Endothelial cell of umbilical vein (primary cell): ENCODE measurements around the gene GHITM. TPM values are rescaled to one million over a fixed set of nuclear protein-coding genes. Genes with fewer than 3 reads are reported as not detected.

Experiments
- BruUV-seq: library from RNA; stranded (reverse); fragments of 400-500 nt; replicated peaks from 2 replicates; lab custom pipeline; 2021; lab: Mats Ljungman, UMichigan
- CTCF ChIA-PET: fragments of 300-600, 350-600 bp; sonication (Branson Sonifier 250); formaldehyde crosslinking; loops from one replicate; lab custom pipeline; 2021; ENCODE audit warnings: antibody characterized with exemption, inconsistent platforms; lab: Charles Lee
- POLR2A ChIA-PET: fragments of 300-600, 350-600 bp; sonication (Branson Sonifier 250); formaldehyde crosslinking; loops from one replicate; lab custom pipeline; 2021; ENCODE audit warnings: antibody characterized with exemption, inconsistent platforms; lab: Charles Lee
- DNase-seq: peaks from one replicate; pipeline ENCODE4 v3.0.0-alpha.2; 2011; ENCODE audit warnings: low read depth, low spot score
- FAIRE-seq: peaks from 2 replicates; lab custom pipeline; 2011; peaks lifted over from hg19 to GRCh38; lab: Jason Lieb, UNC
- H2AFZ ChIP-seq: 2 replicates; pipeline ENCODE4 v1.6.0; 2012; ENCODE audit warnings: low read depth, low read length, control low read depth, inconsistent platforms
- H3K27ac ChIP-seq: 2 replicates; pipeline ENCODE4 v1.5.1; 2011; ENCODE audit warnings: low read depth, mild to moderate bottlenecking, control low read depth, low read length, moderate library complexity; ENCODE audit not compliant: insufficient read depth
- H3K27me3 ChIP-seq, 2 experiments: 2 replicates each; pipeline versions ENCODE4 v1.6.0 to v1.6.1; 2011; ENCODE audit warnings: low read length in 2 of 2, mixed read lengths in 1 of 2; ENCODE audit not compliant: control insufficient read depth in 2 of 2, insufficient read depth in 2 of 2
- H3K36me3 ChIP-seq, 2 experiments: 2 replicates in 1 of 2; 3 replicates in 1 of 2; pipeline ENCODE4 v1.5.1; 2011; ENCODE audit warnings: low read length in 2 of 2, mild to moderate bottlenecking in 1 of 2, moderate library complexity in 1 of 2; ENCODE audit not compliant: control insufficient read depth in 2 of 2, insufficient read depth in 2 of 2; ENCODE audit errors: extremely low read depth in 1 of 2
- H3K4me1 ChIP-seq: 3 replicates; pipeline ENCODE4 v1.5.1; 2011; ENCODE audit warnings: mild to moderate bottlenecking, low read length; ENCODE audit not compliant: control insufficient read depth, insufficient read depth; ENCODE audit errors: extremely low read depth
- H3K4me2 ChIP-seq: 2 replicates; pipeline ENCODE4 v1.6.1; 2011; ENCODE audit warnings: low read length, control low read depth, mixed read lengths; ENCODE audit not compliant: insufficient read depth
- H3K4me3 ChIP-seq, 3 experiments: fragments of 200-600 bp in 1 of 3; sonication (generic), shearing (Covaris generic) in 1 of 3; replicated peaks in 1 of 3; 2 replicates each; pipeline ENCODE4 v1.5.1; 2011 to 2016; ENCODE audit warnings: control low read depth in 3 of 3, low read length in 3 of 3, mild to moderate bottlenecking in 2 of 3, inconsistent platforms in 1 of 3, low read depth in 1 of 3, moderate library complexity in 1 of 3; ENCODE audit not compliant: insufficient read depth in 1 of 3
- H3K79me2 ChIP-seq: 2 replicates; pipeline ENCODE4 v1.6.0; 2012; ENCODE audit warnings: low read length, inconsistent platforms; ENCODE audit not compliant: control insufficient read depth, insufficient read depth
- H3K9ac ChIP-seq: replicated peaks from 2 replicates; pipeline ENCODE3; 2011; ENCODE audit warnings: low read length, control low read depth; ENCODE audit not compliant: insufficient read depth; ENCODE audit errors: extremely low read depth
- H3K9me1 ChIP-seq: replicated peaks from 3 replicates; pipeline ENCODE4 v1.6.0; 2011; ENCODE audit warnings: mild to moderate bottlenecking, low read length; ENCODE audit not compliant: control insufficient read depth, insufficient read depth; ENCODE audit errors: extremely low read depth
- H3K9me3 ChIP-seq: replicated peaks from 2 replicates; pipeline ENCODE4 v1.5.1; 2012; ENCODE audit warnings: low read length, inconsistent platforms; ENCODE audit not compliant: control insufficient read depth, insufficient read depth
- H4K20me1 ChIP-seq: replicated peaks from 2 replicates; pipeline ENCODE3; 2011; ENCODE audit warnings: mild to moderate bottlenecking, low read length; ENCODE audit not compliant: control insufficient read depth, insufficient read depth; ENCODE audit errors: extremely low read depth
- EZH2 ChIP-seq: IDR thresholded peaks from 2 replicates; pipeline ENCODE4 v1.6.1; 2012; ENCODE audit warnings: borderline replicate concordance, low read depth, mild to moderate bottlenecking, moderate library complexity, low read length, inconsistent platforms; ENCODE audit not compliant: severe bottlenecking
- FOS ChIP-seq: IDR thresholded peaks from 2 replicates; pipeline ENCODE4 v1.6.1; 2011; ENCODE audit warnings: mild to moderate bottlenecking, low read length, moderate library complexity, borderline replicate concordance; ENCODE audit not compliant: insufficient read depth
- GATA2 ChIP-seq: IDR thresholded peaks from 2 replicates; pipeline ENCODE4 v1.7.0; 2011; ENCODE audit warnings: low read depth, mild to moderate bottlenecking, moderate library complexity, mixed read lengths, low read length; ENCODE audit not compliant: insufficient read length, insufficient read depth
- JUN ChIP-seq: IDR thresholded peaks from 2 replicates; pipeline ENCODE4 v1.6.1; 2011; ENCODE audit warnings: borderline replicate concordance, low read depth; ENCODE audit not compliant: insufficient read length, insufficient read depth
- MYC ChIP-seq: IDR thresholded peaks from one replicate; pipeline ENCODE4 v1.6.1; 2011; ENCODE audit warnings: mild to moderate bottlenecking, low read depth, low read length
- POLR2A ChIP-seq: IDR thresholded peaks from 2 replicates; pipeline ENCODE4 v1.6.1; 2012; ENCODE audit warnings: low read depth, mild to moderate bottlenecking, control low read depth, low read length
- POLR2AphosphoS5 ChIP-seq: IDR thresholded peaks from 2 replicates; pipeline ENCODE4 v1.6.1; 2012; ENCODE audit warnings: low read depth, mild to moderate bottlenecking, control low read depth, low read length, moderate library complexity; ENCODE audit not compliant: insufficient read depth
- dilution Hi-C: fragments of 300-500 bp; cut with MboI; formaldehyde crosslinking; loops from one replicate; pipeline ENCODE4 v1.15.0; 2019; ENCODE audit warnings: low sequenced_read_pairs; ENCODE audit not compliant: extremely low pct_ligation_motif_present
- intact Hi-C: fragments of 100-400 bp; cut with micrococcal nuclease; formaldehyde crosslinking; loops from one replicate; pipeline ENCODE4 v1.10.0; 2022
- polyA plus RNA-seq, 4 experiments: library from polyadenylated mRNA; depleted of rRNA in 3 of 4; stranded (reverse) in 3 of 4; unstranded in 1 of 4; fragments of >200 nt; gene quantifications; 2 replicates each; pipeline versions ENCODE4 v1.2.1 to v1.2.3, GENCODE V29; 2011 to 2012; ENCODE audit warnings: missing spikeins in 1 of 4
- total RNA-seq: library from RNA; stranded (reverse); gene quantifications from 2 replicates; pipeline ENCODE4 v1.2.3, GENCODE V29; 2021
- TF ChIP-seq, protein P1 (sequence below): IDR thresholded peaks from 2 replicates; pipeline ENCODE4 v1.6.1; 2011; ENCODE audit not compliant: insufficient read depth, insufficient read length
- TF ChIP-seq, protein P2 (sequence below), 2 donors: IDR thresholded peaks; 1 replicate in 1 of 2; 2 replicates in 1 of 2; pipeline ENCODE4 v1.5.1; 2011; ENCODE audit warnings: low read length in 2 of 2, mild to moderate bottlenecking in 2 of 2, moderate library complexity in 2 of 2, control low read depth in 1 of 2, inconsistent platforms in 1 of 2, low read depth in 1 of 2; ENCODE audit not compliant: insufficient read depth in 1 of 2; ENCODE audit errors: extremely low read depth in 1 of 2

Gene GHITM
- total and polyA plus RNA-seq, 2 donors (not counting 3 experiments of a cell fraction or from before 2014, with no cell fraction given): 113 to 122 TPM

DNA sequence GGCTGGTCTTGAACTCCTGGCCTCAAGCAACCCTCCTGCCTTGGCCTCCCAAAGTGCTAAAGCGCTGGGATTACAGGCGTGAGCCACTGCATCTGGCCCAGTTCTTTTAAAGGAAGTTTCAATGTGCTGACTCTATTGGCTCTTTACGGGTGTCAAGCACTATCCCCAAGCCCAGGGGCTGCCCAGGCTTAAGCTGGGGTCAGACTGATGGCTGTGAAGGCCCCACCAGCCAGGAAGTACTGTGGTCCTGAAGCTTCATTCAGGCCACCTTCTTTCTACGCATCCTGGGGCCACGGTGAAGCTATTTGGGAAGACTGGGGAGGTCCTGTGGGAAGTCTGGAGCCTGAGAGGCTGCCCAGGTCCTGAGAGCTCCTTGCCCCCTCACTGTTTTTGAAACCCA is 42.3 kb downstream of the GHITM start:
- POLR2A ChIA-PET: no interaction called here
- H3K4me3 ChIP-seq: no peak overlapping the region
- intact Hi-C loops: no loop called here
- FAIRE-seq (no peak), DNase-seq (no peak)
- H4K20me1 ChIP-seq: no peaks in the 10 kb centered on the region
- dilution Hi-C loops: no loop called here
- no peak overlapping the region for H3K27ac ChIP-seq
- no peak overlapping the region for H3K4me2 ChIP-seq
- H3K9me1 ChIP-seq: no peaks in the 10 kb centered on the region
- no peaks in the 10 kb centered on the region for H3K9me3 ChIP-seq
- H2AFZ ChIP-seq: no peak overlapping the region
- H3K9ac ChIP-seq: no peak overlapping the region
- no TSS peak for BruUV-seq
- no peaks in the 10 kb centered on the region for H3K79me2 ChIP-seq
- TF ChIP-seq MYC: no peak
- TF ChIP-seq, protein P1, sequence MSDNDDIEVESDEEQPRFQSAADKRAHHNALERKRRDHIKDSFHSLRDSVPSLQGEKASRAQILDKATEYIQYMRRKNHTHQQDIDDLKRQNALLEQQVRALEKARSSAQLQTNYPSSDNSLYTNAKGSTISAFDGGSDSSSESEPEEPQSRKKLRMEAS: no peak
- no peak for TF ChIP-seq GATA2
- no peak for TF ChIP-seq JUN
- no peak for TF ChIP-seq POLR2A
- no peak for TF ChIP-seq POLR2AphosphoS5
- no peak for TF ChIP-seq EZH2
- TF ChIP-seq, protein P2, sequence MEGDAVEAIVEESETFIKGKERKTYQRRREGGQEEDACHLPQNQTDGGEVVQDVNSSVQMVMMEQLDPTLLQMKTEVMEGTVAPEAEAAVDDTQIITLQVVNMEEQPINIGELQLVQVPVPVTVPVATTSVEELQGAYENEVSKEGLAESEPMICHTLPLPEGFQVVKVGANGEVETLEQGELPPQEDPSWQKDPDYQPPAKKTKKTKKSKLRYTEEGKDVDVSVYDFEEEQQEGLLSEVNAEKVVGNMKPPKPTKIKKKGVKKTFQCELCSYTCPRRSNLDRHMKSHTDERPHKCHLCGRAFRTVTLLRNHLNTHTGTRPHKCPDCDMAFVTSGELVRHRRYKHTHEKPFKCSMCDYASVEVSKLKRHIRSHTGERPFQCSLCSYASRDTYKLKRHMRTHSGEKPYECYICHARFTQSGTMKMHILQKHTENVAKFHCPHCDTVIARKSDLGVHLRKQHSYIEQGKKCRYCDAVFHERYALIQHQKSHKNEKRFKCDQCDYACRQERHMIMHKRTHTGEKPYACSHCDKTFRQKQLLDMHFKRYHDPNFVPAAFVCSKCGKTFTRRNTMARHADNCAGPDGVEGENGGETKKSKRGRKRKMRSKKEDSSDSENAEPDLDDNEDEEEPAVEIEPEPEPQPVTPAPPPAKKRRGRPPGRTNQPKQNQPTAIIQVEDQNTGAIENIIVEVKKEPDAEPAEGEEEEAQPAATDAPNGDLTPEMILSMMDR (IDR thresholded peaks at IDR 0.05; ENCODE audit: extremely low read depth in 1 of 2, insufficient read depth in 1 of 2, low read depth in 1 of 2, low read length in 2 of 2): no peak
- no peak for TF ChIP-seq FOS
- H3K4me1 ChIP-seq: no peaks in the 10 kb centered on the region
- CTCF ChIA-PET: no interaction called here
- no peaks in the 10 kb centered on the region for H3K36me3 ChIP-seq
- H3K27me3 ChIP-seq: no peaks in the 10 kb centered on the region
